NB4 (cell line): ENCODE measurements around the gene MRFAP1L1.
"Not testable (repeated sequence)": the region's sequence is repeated elsewhere in the genome, so short reads cannot be mapped to it uniquely, and the experiment has no call there.

Source experiments
- DNase-seq: peaks from one replicate; pipeline ENCODE4 v3.0.0; 2010; ENCODE audit warnings: low read depth
- H3K4me3 ChIP-seq: one replicate; pipeline ENCODE4 v1.5.1; 2011; ENCODE audit warnings: mild to moderate bottlenecking, low read depth, low read length, moderate library complexity
- CTCF ChIP-seq: IDR thresholded peaks from one replicate; pipeline ENCODE4 v1.5.1; 2012; ENCODE audit warnings: low read depth, low read length
- MAX ChIP-seq: IDR thresholded peaks from 2 replicates; pipeline ENCODE4 v1.6.1; 2011; ENCODE audit warnings: low read depth, low read length
- MYC ChIP-seq: IDR thresholded peaks from 2 replicates; pipeline ENCODE4 v1.6.1; 2011; ENCODE audit warnings: low read depth, low read length
- POLR2A ChIP-seq: IDR thresholded peaks from 2 replicates; pipeline ENCODE4 v1.6.1; 2011; ENCODE audit warnings: mild to moderate bottlenecking; ENCODE audit not compliant: insufficient read length; ENCODE audit errors: extremely low read depth

The MRFAP1L1 gene

GRCh38 chr4:6709230-6710114 is at the start of gene MRFAP1L1:
MRFAP1L1 (minus strand) TSS chr4:6709865; CDS start chr4:6709629, 236 bp downstream.
- H3K4me3 ChIP-seq, result peak within 1 kb of the TSS; percentile 90
- DNase-seq, result peak; percentile 100
- TF ChIP-seq MAX (peak; percentile 70), MYC (peak; percentile 54; the same call in 1 of the 2 replicates), CTCF (no peak), POLR2A (peak; percentile 88)

- TF ChIP-seq MYC (no peak), CTCF (no peak), POLR2A (no peak), MAX (no peak)
Observed at GRCh38 chr4:6758728-6759127, 49.1 kb upstream of the MRFAP1L1 start.

GRCh38 chr4:6756345-6756744 is 46.7 kb upstream of the MRFAP1L1 start:
- not testable (repeated sequence) for DNase-seq, H3K4me3 ChIP-seq

More at GRCh38 chr4:6758728-6759127, 49.1 kb upstream of the MRFAP1L1 start:
- no peak for DNase-seq
- H3K4me3 ChIP-seq, result no peak overlapping the region

GRCh38 chr4:6755088-6755753 is 45.6 kb upstream of the MRFAP1L1 start:
- no peak overlapping the region for H3K4me3 ChIP-seq
- TF ChIP-seq MAX, result no peak
- no peak for TF ChIP-seq MYC
- TF ChIP-seq POLR2A, result no peak
- TF ChIP-seq CTCF, result no peak
- no peak for DNase-seq

GRCh38 chr4:6754481-6755087 is 44.9 kb upstream of the MRFAP1L1 start:
- H3K4me3 ChIP-seq, result no peak overlapping the region
- no peak for TF ChIP-seq POLR2A
- no peak for TF ChIP-seq MAX
- TF ChIP-seq CTCF, result no peak
- TF ChIP-seq MYC, result no peak
- no peak for DNase-seq

- no peak for TF ChIP-seq MYC
- TF ChIP-seq POLR2A, result no peak
- no peak for TF ChIP-seq CTCF
- no peak for TF ChIP-seq MAX
- H3K4me3 ChIP-seq, result no peak overlapping the region
- no peak for DNase-seq
Observed at GRCh38 chr4:6753891-6754290, 44.2 kb upstream of the MRFAP1L1 start.
